CD8-positive, alpha-beta memory T cell (primary cell): Measurements from ENCODE around the gene EBP. TPM values are rescaled to one million over a fixed set of nuclear protein-coding genes. Genes with fewer than 3 reads are reported as not detected.
"Not testable (repeated sequence)": the region's sequence is repeated elsewhere in the genome, so short reads cannot be mapped to it uniquely, and the experiment has no call there.

ENCODE experiments used
- CTCF ChIA-PET: fragments of 350-600 bp; sonication (Branson Sonifier 250); formaldehyde crosslinking; loops from one replicate; lab custom pipeline; 2021; ENCODE audit warnings: antibody characterized with exemption; lab: Charles Lee
- POLR2A ChIA-PET: fragments of 350-600 bp; sonication (Branson Sonifier 250); formaldehyde crosslinking; loops from one replicate; lab custom pipeline; 2021; ENCODE audit warnings: antibody characterized with exemption; lab: Charles Lee
- DNase-seq, 5 donors: peaks; one replicate each; pipeline versions ENCODE4 v3.0.0 to v3.0.0-alpha.2; 2020 to 2022; ENCODE audit warnings: mixed read lengths in 1 of 5
- H3K27ac ChIP-seq: one replicate; pipeline ENCODE4 v1.7.0; 2013; ENCODE audit warnings: low read depth, mild to moderate bottlenecking, low read length, moderate library complexity
- H3K27me3 ChIP-seq: 2 replicates; pipeline ENCODE4 v1.7.0; 2013; ENCODE audit warnings: low read length, mild to moderate bottlenecking; ENCODE audit not compliant: insufficient read depth, poor library complexity, severe bottlenecking
- H3K36me3 ChIP-seq: 2 replicates; pipeline ENCODE4 v1.7.0; 2013; ENCODE audit warnings: mild to moderate bottlenecking, low read length, moderate library complexity; ENCODE audit not compliant: insufficient read depth
- H3K4me1 ChIP-seq: 2 replicates; pipeline ENCODE4 v1.7.0; 2013; ENCODE audit warnings: mild to moderate bottlenecking, low read length, moderate library complexity; ENCODE audit not compliant: insufficient read depth
- H3K4me3 ChIP-seq: 2 replicates; pipeline ENCODE4 v1.7.0; 2013; ENCODE audit warnings: mild to moderate bottlenecking, low read length
- H3K9me3 ChIP-seq: 2 replicates; pipeline ENCODE4 v1.7.0; 2013; ENCODE audit warnings: mild to moderate bottlenecking, low read length
- H3K27ac Mint-ChIP-seq, 8 donors: one replicate each; pipeline ENCODE4 v1.8.0; 2020 to 2021; ENCODE audit warnings: mixed read lengths in 8 of 8, mild to moderate bottlenecking in 6 of 8, inconsistent platforms in 3 of 8, moderate library complexity in 3 of 8
- H3K27me3 Mint-ChIP-seq, 2 donors: one replicate each; pipeline ENCODE4 v1.8.0; 2020 to 2021; ENCODE audit warnings: mixed read lengths in 2 of 2, mild to moderate bottlenecking in 1 of 2, moderate library complexity in 1 of 2
- H3K36me3 Mint-ChIP-seq, 3 donors: one replicate each; pipeline ENCODE4 v1.8.0; 2020 to 2021; ENCODE audit warnings: mixed read lengths in 3 of 3, inconsistent platforms in 1 of 3, mild to moderate bottlenecking in 1 of 3
- H3K4me1 Mint-ChIP-seq, 3 donors: one replicate each; pipeline ENCODE4 v1.8.0; 2020 to 2021; ENCODE audit warnings: mixed read lengths in 3 of 3, inconsistent platforms in 1 of 3, mild to moderate bottlenecking in 1 of 3
- H3K4me3 Mint-ChIP-seq, 7 donors: one replicate each; pipeline ENCODE4 v1.8.0; 2020 to 2021; ENCODE audit warnings: mixed read lengths in 7 of 7, mild to moderate bottlenecking in 6 of 7, moderate library complexity in 4 of 7, inconsistent platforms in 2 of 7
- H3K9me3 Mint-ChIP-seq, 5 donors: one replicate each; pipeline ENCODE4 v1.8.0; 2020 to 2022; ENCODE audit warnings: mixed read lengths in 5 of 5, mild to moderate bottlenecking in 3 of 5, moderate library complexity in 2 of 5, inconsistent platforms in 1 of 5
- polyA plus RNA-seq: library from polyadenylated mRNA; unstranded; fragments of 300-500 nt; fragmentation: Illumina TruSeq; gene quantifications from one replicate; pipeline ENCODE4 v1.2.3, GENCODE V29; 2021
- total RNA-seq, 2 experiments: library from RNA; stranded (reverse); gene quantifications; one replicate each; pipeline ENCODE4 v1.2.3, GENCODE V29; 2021

EBP gene
- total and polyA plus RNA-seq, 3 experiments from 2014 or later, result 109 to 153 (median 150) TPM

DNA sequence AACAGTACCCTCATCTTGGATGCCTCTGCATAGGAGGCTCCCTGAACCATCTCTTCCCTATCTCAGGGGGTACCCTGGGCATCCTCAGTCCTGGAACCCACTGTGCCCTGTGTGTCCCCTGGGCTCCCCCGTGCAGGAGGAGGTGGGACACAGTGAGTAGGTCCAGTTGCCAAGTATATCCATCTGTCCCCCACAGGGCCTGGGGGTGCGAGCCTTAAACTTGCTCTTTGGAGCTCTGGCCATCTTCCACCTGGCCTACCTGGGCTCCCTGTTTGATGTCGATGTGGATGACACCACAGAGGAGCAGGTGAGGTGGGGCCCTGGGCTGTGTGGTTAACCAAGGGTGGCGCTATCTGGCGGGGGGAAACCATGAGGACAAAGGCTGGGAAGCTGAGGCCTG is 4.6 kb upstream of the EBP start:
- Histone ChIP-seq H3K9me3 (no peaks in the 10 kb centered on the region), H3K27ac (no peak overlapping the region), H3K4me1 (peaks cover 17% of the 10 kb centered on the region), H3K4me3 (no peak overlapping the region), H3K36me3 (no peaks in the 10 kb centered on the region), H3K27me3 (no peaks in the 10 kb centered on the region)
- Mint-ChIP-seq H3K27me3 (peaks cover 0 to 2% of the 10 kb centered on the region in 2 donors), H3K9me3 (no peaks in the 10 kb centered on the region), H3K4me1 (peaks cover 23 to 49% (median 24%) of the 10 kb centered on the region in 3 donors), H3K4me3 (no peak overlapping the region), H3K27ac (peak overlapping the region in 2 of 8 donors; percentile 82 to 84), H3K36me3 (peaks cover 0 to 40% (median 6%) of the 10 kb centered on the region in 3 donors)
- DNase-seq, result no peak
- POLR2A ChIA-PET, result no interaction called here
- CTCF ChIA-PET, result interaction anchor here (0.7 kb wide), 1 partner anchor 22 kb away, joined by 3 read pairs; no protein-coding TSS in a partner anchor

GRCh38 chrX:48519481-48519880 is 2.1 kb upstream of the EBP start:
- H3K9me3 Mint-ChIP-seq, DNase-seq, H3K4me3 Mint-ChIP-seq, CTCF ChIA-PET, H3K36me3 ChIP-seq, H3K4me3 ChIP-seq, H3K27me3 ChIP-seq, H3K27ac ChIP-seq, POLR2A ChIA-PET, H3K27me3 Mint-ChIP-seq, H3K9me3 ChIP-seq: not testable (repeated sequence)
- H3K4me1 Mint-ChIP-seq, result peaks cover 23 to 44% (median 30%) of the 10 kb centered on the region in 3 donors
- H3K36me3 Mint-ChIP-seq, result peaks cover 0 to 31% (median 5%) of the 10 kb centered on the region in 3 donors
- H3K27ac Mint-ChIP-seq, result peak overlapping the region in 4 of 8 donors; percentile 1 to 72 (median 36)
- peaks cover 17% of the 10 kb centered on the region for H3K4me1 ChIP-seq

GRCh38 chrX:48520455-48520854 is 1.2 kb upstream of the EBP start:
- POLR2A ChIA-PET, result no interaction called here
- no peak for DNase-seq
- CTCF ChIA-PET, result no interaction called here
- H3K36me3 ChIP-seq, result peaks cover 6% of the 10 kb centered on the region
- H3K27me3 Mint-ChIP-seq, result peaks cover 0 to 2% of the 10 kb centered on the region in 2 donors
- peaks cover 23 to 49% (median 30%) of the 10 kb centered on the region in 3 donors for H3K4me1 Mint-ChIP-seq
- H3K27ac Mint-ChIP-seq, result peak overlapping the region; percentile 76 to 96 (median 94)
- H3K27ac ChIP-seq, result peak overlapping the region; percentile 24
- no peaks in the 10 kb centered on the region for H3K9me3 ChIP-seq
- H3K4me3 Mint-ChIP-seq, result peak overlapping the region; percentile 42 to 97 (median 90)
- H3K4me1 ChIP-seq, result peaks cover 17% of the 10 kb centered on the region
- no peaks in the 10 kb centered on the region for H3K9me3 Mint-ChIP-seq
- H3K36me3 Mint-ChIP-seq, result peaks cover 0 to 30% (median 2%) of the 10 kb centered on the region in 3 donors
- H3K27me3 ChIP-seq, result no peaks in the 10 kb centered on the region
- H3K4me3 ChIP-seq, result peak overlapping the region; percentile 64

- peak overlapping the region; percentile 70 for H3K27ac ChIP-seq
- no peaks in the 10 kb centered on the region for H3K9me3 Mint-ChIP-seq
- H3K4me3 Mint-ChIP-seq, result peak overlapping the region; percentile 84 to 97 (median 90)
- H3K4me1 ChIP-seq, result peaks cover 17% of the 10 kb centered on the region
- no peak for DNase-seq
- H3K27ac Mint-ChIP-seq, result peak overlapping the region; percentile 87 to 96 (median 96)
- no peaks in the 10 kb centered on the region for H3K9me3 ChIP-seq
- POLR2A ChIA-PET, result interaction anchor here (1.4 to 2.0 kb wide), 2 partner anchors 18 to 54 kb away, joined by 4 to 20 read pairs; partner anchors contain the start of genes RBM3 and TBC1D25
- H3K36me3 Mint-ChIP-seq, result peaks cover 0 to 28% (median 2%) of the 10 kb centered on the region in 3 donors
- peak overlapping the region; percentile 64 for H3K4me3 ChIP-seq
- peaks cover 6% of the 10 kb centered on the region for H3K36me3 ChIP-seq
- peaks cover 0 to 2% of the 10 kb centered on the region in 2 donors for H3K27me3 Mint-ChIP-seq
- CTCF ChIA-PET, result no interaction called here
- no peaks in the 10 kb centered on the region for H3K27me3 ChIP-seq
- H3K4me1 Mint-ChIP-seq, result peaks cover 23 to 49% (median 30%) of the 10 kb centered on the region in 3 donors
These were observed 644 bp upstream of the EBP start for GRCh38 chrX:48520976-48521352.

DNA sequence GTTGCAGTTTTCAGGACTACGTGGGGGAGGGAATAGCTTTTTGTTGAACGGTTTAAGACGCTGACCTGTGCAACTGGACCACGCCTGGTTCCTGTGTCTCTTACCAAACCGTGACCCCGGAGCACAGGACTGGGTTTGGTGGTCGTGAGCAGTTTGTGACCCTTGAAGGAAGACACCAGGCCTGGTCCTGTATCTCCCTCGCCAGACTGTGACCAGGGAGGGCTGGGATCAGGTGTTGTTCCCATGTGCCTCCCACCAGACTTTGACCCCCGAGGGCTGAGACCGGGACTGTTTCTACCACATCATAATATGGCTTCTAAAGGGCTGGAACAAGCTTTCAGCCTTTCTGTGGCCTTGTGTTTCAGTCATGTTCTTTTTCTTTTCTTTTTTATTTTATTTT is 683 bp downstream of the EBP start:
- H3K27me3 ChIP-seq, result no peaks in the 10 kb centered on the region
- DNase-seq, result no peak
- H3K36me3 ChIP-seq, result peaks cover 6% of the 10 kb centered on the region
- H3K27ac ChIP-seq, result peak overlapping the region; percentile 83
- Mint-ChIP-seq H3K36me3 (peaks cover 0 to 28% (median 4%) of the 10 kb centered on the region in 3 donors), H3K9me3 (no peaks in the 10 kb centered on the region), H3K4me1 (peaks cover 18 to 41% (median 28%) of the 10 kb centered on the region in 3 donors), H3K27ac (peak overlapping the region; percentile 87 to 96 (median 96)), H3K4me3 (peak overlapping the region; percentile 84 to 97 (median 90)), H3K27me3 (peaks cover 0 to 2% of the 10 kb centered on the region in 2 donors)
- ChIA-PET POLR2A (interaction anchor here (0.6 to 2.0 kb wide), 6 partner anchors 14 to 329 kb away, joined by 4 to 20 read pairs (median 5); partner anchors contain the start of genes PORCN, RBM3 and TBC1D25), CTCF (interaction anchor here (0.7 kb wide), 1 partner anchor 17 kb away, joined by 3 read pairs; the partner anchor contains the start of gene TBC1D25)
- H3K4me3 ChIP-seq, result peak overlapping the region; percentile 85
- peaks cover 17% of the 10 kb centered on the region for H3K4me1 ChIP-seq
- H3K9me3 ChIP-seq, result no peaks in the 10 kb centered on the region

GRCh38 chrX:48523682-48524081 is 2.1 kb downstream of the EBP start:
- Histone ChIP-seq H3K4me3 (no peak overlapping the region), H3K36me3 (peaks cover 6% of the 10 kb centered on the region), H3K27me3 (no peaks in the 10 kb centered on the region), H3K27ac (no peak overlapping the region), H3K4me1 (peaks cover 17% of the 10 kb centered on the region), H3K9me3 (no peaks in the 10 kb centered on the region)
- H3K4me3 Mint-ChIP-seq, result peak overlapping the region; percentile 29 to 89 (median 64)
- peak overlapping the region in 3 of 8 donors; percentile 60 to 82 (median 78) for H3K27ac Mint-ChIP-seq
- H3K9me3 Mint-ChIP-seq, result no peaks in the 10 kb centered on the region
- H3K27me3 Mint-ChIP-seq, result peaks cover 0 to 2% of the 10 kb centered on the region in 2 donors
- ChIA-PET POLR2A (no interaction called here), CTCF (no interaction called here)
- H3K4me1 Mint-ChIP-seq, result peaks cover 18 to 41% (median 28%) of the 10 kb centered on the region in 3 donors
- DNase-seq, result no peak
- H3K36me3 Mint-ChIP-seq, result peaks cover 4 to 42% (median 5%) of the 10 kb centered on the region in 3 donors

- H3K4me1 ChIP-seq, H3K4me3 ChIP-seq, H3K27me3 ChIP-seq, H3K9me3 Mint-ChIP-seq, DNase-seq, POLR2A ChIA-PET, H3K27ac ChIP-seq, H3K4me3 Mint-ChIP-seq, H3K36me3 ChIP-seq, H3K27me3 Mint-ChIP-seq, H3K9me3 ChIP-seq: not testable (repeated sequence)
- Mint-ChIP-seq H3K27ac (peak overlapping the region in 1 of 8 donors; percentile 33), H3K36me3 (peaks cover 3 to 45% (median 7%) of the 10 kb centered on the region in 3 donors), H3K4me1 (peaks cover 10 to 24% (median 15%) of the 10 kb centered on the region in 3 donors)
- CTCF ChIA-PET, result interaction anchor here (1.4 kb wide), 1 partner anchor 14 kb away, joined by 3 read pairs; no protein-coding TSS in a partner anchor
These were observed 4.2 kb downstream of the EBP start for GRCh38 chrX:48525853-48526252.

DNA sequence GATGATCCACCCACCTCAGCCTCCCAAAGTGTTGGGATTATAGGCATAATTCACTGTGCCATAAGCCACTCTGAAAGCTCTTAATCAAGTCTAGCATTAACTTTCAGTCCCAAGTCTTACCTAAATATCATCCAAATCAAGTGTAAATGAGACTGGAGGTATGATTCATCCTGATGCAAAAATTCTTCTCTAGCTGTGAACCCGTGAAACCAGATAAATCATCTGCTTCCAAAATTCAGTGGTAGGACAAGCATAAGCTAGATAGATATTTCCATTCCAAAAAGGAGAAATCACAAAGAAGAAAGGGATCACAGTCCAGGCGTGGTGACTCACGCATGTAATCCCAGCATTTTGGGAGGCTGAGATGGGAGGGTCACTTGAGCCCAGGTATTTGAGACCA is 9.1 kb downstream of the EBP start:
- peaks cover 7 to 27% (median 8%) of the 10 kb centered on the region in 3 donors for H3K36me3 Mint-ChIP-seq
- H3K27ac Mint-ChIP-seq, result no peak overlapping the region
- DNase-seq, result no peak
- H3K27me3 Mint-ChIP-seq, result no peaks in the 10 kb centered on the region
- Histone ChIP-seq H3K4me1 (peaks cover 11% of the 10 kb centered on the region), H3K36me3 (no peaks in the 10 kb centered on the region), H3K4me3 (no peak overlapping the region), H3K9me3 (no peaks in the 10 kb centered on the region), H3K27ac (no peak overlapping the region), H3K27me3 (no peaks in the 10 kb centered on the region)
- CTCF ChIA-PET, result no interaction called here
- H3K4me3 Mint-ChIP-seq, result no peak overlapping the region
- H3K9me3 Mint-ChIP-seq, result no peaks in the 10 kb centered on the region
- POLR2A ChIA-PET, result no interaction called here
- peaks cover 9 to 16% (median 15%) of the 10 kb centered on the region in 3 donors for H3K4me1 Mint-ChIP-seq
